Left ventricle myocardium inferior (tissue), 1 donor: Measurements from ENCODE around the gene HHAT. TPM values are rescaled to one million over a fixed set of nuclear protein-coding genes. Genes with fewer than 3 reads are reported as not detected.

Source experiments
- DNase-seq: peaks from one replicate; pipeline ENCODE4 v3.0.0-alpha.2; 2020
- H3K27ac ChIP-seq: fragments of 200-600 bp; replicated peaks from 2 replicates; pipeline ENCODE4 v1.8.0; 2021
- H3K27me3 ChIP-seq: fragments of 200-600 bp; 2 replicates; pipeline ENCODE4 v1.8.0; 2021; ENCODE audit warnings: low read depth
- H3K36me3 ChIP-seq: fragments of 200-600 bp; 2 replicates; pipeline ENCODE4 v1.8.0; 2021
- H3K4me1 ChIP-seq: fragments of 200-600 bp; 2 replicates; pipeline ENCODE4 v1.8.0; 2021
- H3K4me3 ChIP-seq: fragments of 200-600 bp; 2 replicates; pipeline ENCODE4 v1.8.0; 2021; ENCODE audit warnings: mild to moderate bottlenecking, moderate library complexity
- H3K9me3 ChIP-seq: fragments of 200-600 bp; replicated peaks from 2 replicates; pipeline ENCODE4 v1.8.0; 2021
- intact Hi-C: fragments of 100-400 bp; cut with micrococcal nuclease; formaldehyde crosslinking; loops from one replicate; pipeline ENCODE4 v1.11.0; 2022
- total RNA-seq: library from RNA; stranded (reverse); fragmentation: NEBNext Ultra II Directional; extraction: Animal tissue kit (Norgen Biotek cat#: 25700); gene quantifications from one replicate; pipeline ENCODE4 v1.2.1, GENCODE V29; 2021
- TF ChIP-seq, protein P1 (sequence below): fragments of 200-600 bp; IDR thresholded peaks from 2 replicates; pipeline ENCODE4 v1.8.0; 2021; ENCODE audit warnings: antibody characterized with exemption, mild to moderate bottlenecking, borderline replicate concordance
- donor health status: DM: no; HTN: yes; CAD: no; lungs with severe emphysema.

Gene HHAT
- total RNA-seq, 1 donor from 2014 or later, result 2.1 TPM

- no peaks in the 10 kb centered on the region for H3K27me3 ChIP-seq
- H3K4me3 ChIP-seq, result no peak overlapping the region
- H3K9me3 ChIP-seq, result no peaks in the 10 kb centered on the region
- TF ChIP-seq, protein P1, sequence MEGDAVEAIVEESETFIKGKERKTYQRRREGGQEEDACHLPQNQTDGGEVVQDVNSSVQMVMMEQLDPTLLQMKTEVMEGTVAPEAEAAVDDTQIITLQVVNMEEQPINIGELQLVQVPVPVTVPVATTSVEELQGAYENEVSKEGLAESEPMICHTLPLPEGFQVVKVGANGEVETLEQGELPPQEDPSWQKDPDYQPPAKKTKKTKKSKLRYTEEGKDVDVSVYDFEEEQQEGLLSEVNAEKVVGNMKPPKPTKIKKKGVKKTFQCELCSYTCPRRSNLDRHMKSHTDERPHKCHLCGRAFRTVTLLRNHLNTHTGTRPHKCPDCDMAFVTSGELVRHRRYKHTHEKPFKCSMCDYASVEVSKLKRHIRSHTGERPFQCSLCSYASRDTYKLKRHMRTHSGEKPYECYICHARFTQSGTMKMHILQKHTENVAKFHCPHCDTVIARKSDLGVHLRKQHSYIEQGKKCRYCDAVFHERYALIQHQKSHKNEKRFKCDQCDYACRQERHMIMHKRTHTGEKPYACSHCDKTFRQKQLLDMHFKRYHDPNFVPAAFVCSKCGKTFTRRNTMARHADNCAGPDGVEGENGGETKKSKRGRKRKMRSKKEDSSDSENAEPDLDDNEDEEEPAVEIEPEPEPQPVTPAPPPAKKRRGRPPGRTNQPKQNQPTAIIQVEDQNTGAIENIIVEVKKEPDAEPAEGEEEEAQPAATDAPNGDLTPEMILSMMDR, result no peak
- no peak for DNase-seq
- H3K36me3 ChIP-seq, result no peaks in the 10 kb centered on the region
- H3K27ac ChIP-seq, result no peak overlapping the region
- intact Hi-C loops, result no loop called here
- no peaks in the 10 kb centered on the region for H3K4me1 ChIP-seq
Measured at GRCh38 chr1:210455840-210456603, 127.3 kb downstream of the HHAT start.

DNA sequence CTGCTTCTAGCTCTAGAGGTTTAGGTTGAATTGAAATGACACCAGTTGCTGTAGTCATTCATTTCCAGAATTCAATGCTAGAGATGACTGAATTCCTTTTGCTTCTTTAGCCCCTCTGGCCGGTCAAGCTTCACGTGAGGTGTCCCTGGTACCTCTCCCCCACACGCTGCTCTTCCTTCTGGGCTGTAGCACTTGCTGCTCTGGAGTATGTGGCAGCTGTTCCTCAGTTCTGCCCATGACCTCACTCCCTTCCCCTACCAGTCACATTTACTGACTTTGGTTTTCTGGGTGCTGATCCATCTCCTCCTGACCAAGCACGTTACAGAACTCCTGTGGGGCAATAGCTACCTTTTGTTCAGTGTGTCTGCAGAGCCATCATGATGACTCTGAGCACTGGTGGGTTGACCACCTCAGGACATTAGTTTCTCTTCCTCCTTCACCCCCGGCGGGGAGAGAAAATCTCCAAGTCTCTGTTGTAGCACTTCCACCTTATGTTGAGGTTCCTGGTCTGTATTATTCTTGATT, 128.1 kb downstream of the HHAT start:
- DNase-seq, result no peak
- intact Hi-C loops, result no loop called here
- no peaks in the 10 kb centered on the region for H3K27me3 ChIP-seq
- H3K4me1 ChIP-seq, result no peaks in the 10 kb centered on the region
- H3K36me3 ChIP-seq, result no peaks in the 10 kb centered on the region
- TF ChIP-seq, protein P1, result no peak
- H3K4me3 ChIP-seq, result no peak overlapping the region
- no peaks in the 10 kb centered on the region for H3K9me3 ChIP-seq
- H3K27ac ChIP-seq, result no peak overlapping the region

DNA sequence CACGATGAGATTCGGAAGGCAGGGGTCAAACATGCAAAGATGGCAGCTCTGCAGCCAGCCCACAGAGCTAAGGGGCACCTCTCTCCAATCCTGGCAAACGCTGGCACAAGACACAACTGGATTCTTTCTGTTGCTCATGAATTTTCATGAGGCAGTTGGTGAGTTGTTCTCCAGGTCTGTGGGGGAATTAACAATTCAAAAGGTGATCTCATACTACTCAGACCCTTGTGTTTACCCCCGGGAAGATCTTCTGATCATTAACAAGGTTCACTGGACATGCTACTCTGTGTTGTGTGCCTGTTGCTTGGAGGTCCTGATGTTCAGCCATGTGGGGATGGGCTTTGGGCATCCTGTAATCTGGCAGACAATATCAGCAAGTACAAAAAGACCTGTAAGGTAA, 128.9 kb downstream of the HHAT start:
- H3K27ac ChIP-seq, result no peak overlapping the region
- TF ChIP-seq, protein P1, result no peak
- intact Hi-C loops, result no loop called here
- no peaks in the 10 kb centered on the region for H3K9me3 ChIP-seq
- no peaks in the 10 kb centered on the region for H3K36me3 ChIP-seq
- no peak overlapping the region for H3K4me3 ChIP-seq
- no peak for DNase-seq
- H3K27me3 ChIP-seq, result no peaks in the 10 kb centered on the region
- H3K4me1 ChIP-seq, result no peaks in the 10 kb centered on the region

- H3K4me3 ChIP-seq, result no peak overlapping the region
- no peaks in the 10 kb centered on the region for H3K9me3 ChIP-seq
- TF ChIP-seq, protein P1, result no peak
- intact Hi-C loops, result no loop called here
- H3K27ac ChIP-seq, result no peak overlapping the region
- no peaks in the 10 kb centered on the region for H3K4me1 ChIP-seq
- H3K36me3 ChIP-seq, result no peaks in the 10 kb centered on the region
- no peak for DNase-seq
- H3K27me3 ChIP-seq, result no peaks in the 10 kb centered on the region
Measured at GRCh38 chr1:210464519-210465039, 135.9 kb downstream of the HHAT start.

- no peak overlapping the region for H3K27ac ChIP-seq
- H3K27me3 ChIP-seq, result no peaks in the 10 kb centered on the region
- TF ChIP-seq, protein P1, result no peak
- H3K4me3 ChIP-seq, result no peak overlapping the region
- H3K4me1 ChIP-seq, result no peaks in the 10 kb centered on the region
- H3K9me3 ChIP-seq, result no peaks in the 10 kb centered on the region
- no peaks in the 10 kb centered on the region for H3K36me3 ChIP-seq
- DNase-seq, result no peak
- intact Hi-C loops, result no loop called here
Measured at GRCh38 chr1:210465150-210465549, 136.4 kb downstream of the HHAT start.
